ENCODE results near the gene GATM. TPM values are rescaled to one million over a fixed set of nuclear protein-coding genes. Genes with fewer than 3 reads are reported as not detected.

Gene GATM
- polyA plus RNA-seq, 1 donor (not counting 4 experiments of a cell fraction or from before 2014, with no cell fraction given): 0.60 TPM

- DNase-seq (ENCODE audit: low read depth, low spot score) (no peak), FAIRE-seq (no peak)
- Histone ChIP-seq H4K20me1 (ENCODE audit: control insufficient read depth, extremely low read depth, insufficient read depth, low read length) (no peaks in the 10 kb centered on the region), H3K4me1 (ENCODE audit: control insufficient read depth, extremely low read depth, insufficient read depth, low read length) (no peaks in the 10 kb centered on the region), H3K4me2 (ENCODE audit: control insufficient read depth, extremely low read depth, insufficient read depth, low read depth, low read length) (no peak overlapping the region), H3K36me3 (ENCODE audit: control insufficient read depth in 2 of 2, extremely low read depth in 1 of 2, insufficient read depth in 2 of 2, low read length in 2 of 2) (no peaks in the 10 kb centered on the region), H3K9me1 (ENCODE audit: control insufficient read depth, extremely low read depth, insufficient read depth, low read length) (no peaks in the 10 kb centered on the region), H2AFZ (ENCODE audit: control insufficient read depth, low read length) (no peak overlapping the region), H3K4me3 (ENCODE audit: control insufficient read depth in 2 of 3, extremely low read depth in 1 of 3, insufficient read depth in 2 of 3, low read depth in 1 of 3, low read length in 3 of 3) (no peak overlapping the region), H3K27me3 (ENCODE audit: control insufficient read depth, extremely low read depth, insufficient read depth, low read length) (peaks cover 9% of the 10 kb centered on the region), H3K79me2 (ENCODE audit: control insufficient read depth, insufficient read depth, low read length) (no peaks in the 10 kb centered on the region), H3K9me3 (ENCODE audit: control insufficient read depth, low read depth, low read length) (no peaks in the 10 kb centered on the region), H3K27ac (ENCODE audit: control insufficient read depth, insufficient read depth, low read length) (no peak overlapping the region), H3K9ac (ENCODE audit: control insufficient read depth, extremely low read depth, insufficient read depth, low read length) (no peak overlapping the region)
- dilution Hi-C loops (cut with MboI; ENCODE audit: extremely low pct_ligation_motif_present, low sequenced_read_pairs): no loop called here
- no peak for TF ChIP-seq EZH2 (IDR thresholded peaks at IDR 0.05; ENCODE audit: low read length)
- TF ChIP-seq, protein P1, sequence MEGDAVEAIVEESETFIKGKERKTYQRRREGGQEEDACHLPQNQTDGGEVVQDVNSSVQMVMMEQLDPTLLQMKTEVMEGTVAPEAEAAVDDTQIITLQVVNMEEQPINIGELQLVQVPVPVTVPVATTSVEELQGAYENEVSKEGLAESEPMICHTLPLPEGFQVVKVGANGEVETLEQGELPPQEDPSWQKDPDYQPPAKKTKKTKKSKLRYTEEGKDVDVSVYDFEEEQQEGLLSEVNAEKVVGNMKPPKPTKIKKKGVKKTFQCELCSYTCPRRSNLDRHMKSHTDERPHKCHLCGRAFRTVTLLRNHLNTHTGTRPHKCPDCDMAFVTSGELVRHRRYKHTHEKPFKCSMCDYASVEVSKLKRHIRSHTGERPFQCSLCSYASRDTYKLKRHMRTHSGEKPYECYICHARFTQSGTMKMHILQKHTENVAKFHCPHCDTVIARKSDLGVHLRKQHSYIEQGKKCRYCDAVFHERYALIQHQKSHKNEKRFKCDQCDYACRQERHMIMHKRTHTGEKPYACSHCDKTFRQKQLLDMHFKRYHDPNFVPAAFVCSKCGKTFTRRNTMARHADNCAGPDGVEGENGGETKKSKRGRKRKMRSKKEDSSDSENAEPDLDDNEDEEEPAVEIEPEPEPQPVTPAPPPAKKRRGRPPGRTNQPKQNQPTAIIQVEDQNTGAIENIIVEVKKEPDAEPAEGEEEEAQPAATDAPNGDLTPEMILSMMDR (optimal IDR thresholded peaks at IDR 0.05 in 1 of 3, IDR thresholded peaks at IDR 0.05 in 1 of 3, conservative IDR thresholded peaks at IDR 0.05 in 1 of 3; ENCODE audit: extremely low read depth in 1 of 3, insufficient read depth in 2 of 3, low read length in 3 of 3): no peak
Observed at GRCh38 chr15:45328663-45329062, 49.7 kb downstream of the GATM start.

GRCh38 chr15:45326741-45327140 is 51.6 kb downstream of the GATM start:
- H3K4me2 ChIP-seq (ENCODE audit: control insufficient read depth, extremely low read depth, insufficient read depth, low read depth, low read length): no peak overlapping the region
- H4K20me1 ChIP-seq (ENCODE audit: control insufficient read depth, extremely low read depth, insufficient read depth, low read length): no peaks in the 10 kb centered on the region
- H3K27ac ChIP-seq (ENCODE audit: control insufficient read depth, insufficient read depth, low read length): no peak overlapping the region
- no peak overlapping the region for H3K9ac ChIP-seq (ENCODE audit: control insufficient read depth, extremely low read depth, insufficient read depth, low read length)
- no peaks in the 10 kb centered on the region for H3K4me1 ChIP-seq (ENCODE audit: control insufficient read depth, extremely low read depth, insufficient read depth, low read length)
- no peak overlapping the region for H2AFZ ChIP-seq (ENCODE audit: control insufficient read depth, low read length)
- H3K9me3 ChIP-seq (ENCODE audit: control insufficient read depth, low read depth, low read length): no peaks in the 10 kb centered on the region
- TF ChIP-seq, protein P1 (optimal IDR thresholded peaks at IDR 0.05 in 1 of 3, IDR thresholded peaks at IDR 0.05 in 1 of 3, conservative IDR thresholded peaks at IDR 0.05 in 1 of 3; ENCODE audit: extremely low read depth in 1 of 3, insufficient read depth in 2 of 3, low read length in 3 of 3): no peak
- TF ChIP-seq EZH2 (IDR thresholded peaks at IDR 0.05; ENCODE audit: low read length): no peak
- no peaks in the 10 kb centered on the region for H3K79me2 ChIP-seq (ENCODE audit: control insufficient read depth, insufficient read depth, low read length)
- no peak for DNase-seq (ENCODE audit: low read depth, low spot score)
- peaks cover 3% of the 10 kb centered on the region for H3K27me3 ChIP-seq (ENCODE audit: control insufficient read depth, extremely low read depth, insufficient read depth, low read length)
- H3K4me3 ChIP-seq (ENCODE audit: control insufficient read depth in 2 of 3, extremely low read depth in 1 of 3, insufficient read depth in 2 of 3, low read depth in 1 of 3, low read length in 3 of 3): no peak overlapping the region
- dilution Hi-C loops (cut with MboI; ENCODE audit: extremely low pct_ligation_motif_present, low sequenced_read_pairs): no loop called here
- no peaks in the 10 kb centered on the region for H3K36me3 ChIP-seq (ENCODE audit: control insufficient read depth in 2 of 2, extremely low read depth in 1 of 2, insufficient read depth in 2 of 2, low read length in 2 of 2)
- no peaks in the 10 kb centered on the region for H3K9me1 ChIP-seq (ENCODE audit: control insufficient read depth, extremely low read depth, insufficient read depth, low read length)
- no peak for FAIRE-seq
